Measurements from ENCODE around the gene PAX1. TPM values are rescaled to one million over a fixed set of nuclear protein-coding genes. Genes with fewer than 3 reads are reported as not detected.

Gene PAX1
- total and polyA plus RNA-seq, 2 of the 8 experiments (the other 6 are each of a cell fraction or from before 2014, with no cell fraction given): not detected

- Histone ChIP-seq H3K4me2 (ENCODE audit: insufficient read depth in 1 of 2, low read depth in 2 of 2, low read length in 2 of 2) (no peak overlapping the region), H3K23me2 (ENCODE audit: low read depth, low read length) (no peaks in the 10 kb centered on the region; the same call in 1 of the 2 replicates), H4K20me1 (replicated peaks in 1 of 2; ENCODE audit: control insufficient read depth in 1 of 2, insufficient read depth in 2 of 2, low read length in 2 of 2) (no peaks in the 10 kb centered on the region), H2BK15ac (ENCODE audit: low read length) (no peak overlapping the region), H4K91ac (replicated peaks; ENCODE audit: insufficient read length, low read length) (no peak overlapping the region), H3K9me3 (ENCODE audit: insufficient read depth in 2 of 2, low read depth in 1 of 2, low read length in 1 of 2) (no peaks in the 10 kb centered on the region), H4K5ac (ENCODE audit: insufficient read length, low read depth, low read length) (no peak overlapping the region), H2BK120ac (replicated peaks; ENCODE audit: low read depth, low read length) (no peak overlapping the region), H3K27ac (ENCODE audit: low read depth, low read length) (no peak overlapping the region), H2BK5ac (ENCODE audit: low read depth, low read length) (no peak overlapping the region), H3K79me2 (ENCODE audit: control insufficient read depth in 1 of 2, insufficient read depth in 2 of 2, low read length in 2 of 2) (no peaks in the 10 kb centered on the region), H3K18ac (ENCODE audit: extremely low read depth, low read length) (no peak overlapping the region), H3K14ac (ENCODE audit: insufficient read length) (no peak overlapping the region), H3K4ac (replicated peaks; ENCODE audit: insufficient read length, low read depth, low read length) (no peak overlapping the region), H3K9ac (replicated peaks in 1 of 4; ENCODE audit: extremely low read depth in 1 of 4, low read depth in 3 of 4, low read length in 3 of 4) (no peak overlapping the region), H3K27me3 (replicated peaks in 1 of 4; ENCODE audit: control insufficient read depth in 3 of 4, extremely low read depth in 1 of 4, insufficient read depth in 3 of 4, low read length in 3 of 4) (no peaks in the 10 kb centered on the region), H2BK12ac (ENCODE audit: low read depth, low read length) (no peak overlapping the region), H3K23ac (ENCODE audit: insufficient read length) (no peak overlapping the region), H2BK20ac (ENCODE audit: low read length) (no peak overlapping the region), H2AFZ (ENCODE audit: low read length) (no peak overlapping the region), H3K4me1 (replicated peaks in 1 of 4; ENCODE audit: control insufficient read depth in 3 of 4, insufficient read depth in 4 of 4, low read length in 3 of 4) (no peaks in the 10 kb centered on the region), H2AK5ac (ENCODE audit: low read depth, low read length) (no peak overlapping the region), H4K8ac (ENCODE audit: extremely low read depth, insufficient read depth, low read length) (no peak overlapping the region), H3K56ac (replicated peaks; ENCODE audit: insufficient read length, low read depth, low read length) (no peak overlapping the region), H3K36me3 (ENCODE audit: control insufficient read depth in 2 of 4, insufficient read depth in 4 of 4, low read length in 3 of 4) (no peaks in the 10 kb centered on the region), H3K79me1 (ENCODE audit: low read depth, low read length) (no peaks in the 10 kb centered on the region), H3K4me3 (ENCODE audit: extremely low read depth in 1 of 4, insufficient read depth in 2 of 4, low read depth in 3 of 4, low read length in 4 of 4) (no peak overlapping the region)
- CTCF ChIA-PET (ENCODE audit: partially characterized antibody): interaction anchor here (0.6 to 2.4 kb wide), 9 partner anchors 11 to 102 kb away, joined by 3 to 10 read pairs (median 4); no protein-coding TSS in a partner anchor
- WGBS, 2 experiments (ENCODE audit: extremely low coverage in 1 of 2, insufficient coverage in 1 of 2, insufficient read length in 1 of 2, insufficient replicate concordance in 2 of 2, low coverage in 1 of 2, low lambda C conversion rate in 2 of 2, missing lambda C conversion rate in 1 of 2): 87% methylated on average over 11 of the region's 11 CpGs; no CpG with 5 or more reads in 1 of the 2 experiments
- no peak for FAIRE-seq
- no peak for DNase-seq (ENCODE audit: low read depth in 1 of 2, low spot score in 2 of 2)
- POLR2A ChIA-PET (ENCODE audit: partially characterized antibody): interaction anchor here (0.6 to 1.1 kb wide), 2 partner anchors 8 to 37 kb away, joined by 3 read pairs; no protein-coding TSS in a partner anchor
- TF ChIP-seq TBP (IDR thresholded peaks at IDR 0.05; ENCODE audit: low read depth, low read length) (no peak), EGR1 (IDR thresholded peaks at IDR 0.05; ENCODE audit: borderline replicate concordance, low read depth, low read length) (no peak), USF2 (IDR thresholded peaks at IDR 0.05; ENCODE audit: low read length) (no peak), SP2 (IDR thresholded peaks at IDR 0.05; ENCODE audit: low read length) (no peak), ZNF274 (IDR thresholded peaks at IDR 0.05; ENCODE audit: borderline replicate concordance, extremely low read depth, low read length) (no peak), YY1 (IDR thresholded peaks at IDR 0.05; ENCODE audit: low read depth, low read length) (no peak), SRF (IDR thresholded peaks at IDR 0.05; ENCODE audit: low read depth, low read length) (no peak), RNF2 (IDR thresholded peaks at IDR 0.05; ENCODE audit: borderline replicate concordance, low read depth, low read length, missing control alignments, poor library complexity, severe bottlenecking) (no peak), CEBPB (IDR thresholded peaks at IDR 0.05; ENCODE audit: low read depth, low read length) (no peak), EP300 (IDR thresholded peaks at IDR 0.05; ENCODE audit: borderline replicate concordance in 1 of 2, low read depth in 2 of 2, low read length in 2 of 2) (no peak), TAF1 (IDR thresholded peaks at IDR 0.05; ENCODE audit: low read depth, low read length) (no peak), POLR2A (IDR thresholded peaks at IDR 0.05; ENCODE audit: control extremely low read depth in 1 of 2, low read depth in 2 of 2, low read length in 2 of 2) (no peak), SP4 (IDR thresholded peaks at IDR 0.05; ENCODE audit: low read length) (no peak)
These were observed 39.6 kb upstream of the PAX1 start for GRCh38 chr20:21665687-21666446.
